ENCODE measurements around the gene CORO2B.

The CORO2B gene

DNA sequence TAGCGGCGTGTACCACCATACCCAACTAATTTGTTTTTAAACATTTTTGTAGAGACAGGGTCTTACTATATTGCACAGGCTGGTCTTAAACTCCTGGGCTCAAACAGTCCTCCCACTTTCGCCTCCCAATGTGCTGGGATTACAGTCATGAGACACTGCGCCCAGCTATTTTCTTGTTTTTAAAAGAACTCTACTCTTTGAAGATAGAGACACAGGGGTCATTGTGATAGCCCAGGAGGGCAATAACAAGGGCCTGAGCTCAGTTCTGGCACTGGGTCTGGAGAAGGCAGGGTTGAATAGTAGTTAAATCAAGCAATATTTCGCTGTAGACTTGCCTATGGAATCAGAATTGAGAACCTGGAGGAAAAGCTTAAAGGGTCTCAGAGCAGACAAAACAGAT lies 143.1 kb downstream of the CORO2B start:
- H3K4me3 ChIP-seq (ENCODE audit: low read length) = no peak overlapping the region
- TF ChIP-seq ZNF274 (IDR thresholded peaks at IDR 0.05; ENCODE audit: low read depth, low read length) = no peak

GRCh38 chr15:68725736-68726135 lies 146.9 kb downstream of the CORO2B start:
- no peak for TF ChIP-seq ZNF274 (IDR thresholded peaks at IDR 0.05; ENCODE audit: low read depth, low read length)
- no peak overlapping the region for H3K4me3 ChIP-seq (ENCODE audit: low read length)

DNA sequence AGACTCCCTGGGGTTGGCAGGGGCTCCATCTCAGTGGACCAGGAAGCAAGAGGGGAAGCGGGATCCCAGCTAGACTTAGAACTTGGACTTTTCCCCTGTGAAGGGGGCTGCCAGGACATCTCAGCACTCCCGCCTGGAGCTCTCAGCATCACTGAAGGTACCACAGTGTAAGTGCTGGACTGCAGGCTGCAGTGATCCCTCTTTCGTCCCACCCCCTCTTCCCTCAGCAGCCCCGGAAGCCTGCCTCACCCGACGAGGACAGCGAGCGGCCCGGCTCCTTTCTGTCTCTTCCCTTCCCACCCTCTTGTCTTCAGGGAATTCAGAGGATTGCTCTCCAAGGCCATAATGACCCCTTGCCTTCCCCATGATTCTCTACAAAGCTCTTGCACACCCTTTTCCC lies 147.5 kb downstream of the CORO2B start:
- no peak overlapping the region for H3K4me3 ChIP-seq (ENCODE audit: low read length)

GRCh38 chr15:68729789-68730411 lies 151.1 kb downstream of the CORO2B start:
- no peak for TF ChIP-seq ZNF274 (IDR thresholded peaks at IDR 0.05; ENCODE audit: low read depth, low read length)

More for the DNA sequence above, 147.5 kb downstream of the CORO2B start:
- TF ChIP-seq ZNF274 (IDR thresholded peaks at IDR 0.05; ENCODE audit: low read depth, low read length) = no peak

GRCh38 chr15:68730471-68730919 lies 151.7 kb downstream of the CORO2B start:
- no peak overlapping the region for H3K4me3 ChIP-seq (ENCODE audit: low read length)
- TF ChIP-seq ZNF274 (IDR thresholded peaks at IDR 0.05; ENCODE audit: low read depth, low read length) = no peak

More at GRCh38 chr15:68729789-68730411, 151.1 kb downstream of the CORO2B start:
- no peak overlapping the region for H3K4me3 ChIP-seq (ENCODE audit: low read length)

DNA sequence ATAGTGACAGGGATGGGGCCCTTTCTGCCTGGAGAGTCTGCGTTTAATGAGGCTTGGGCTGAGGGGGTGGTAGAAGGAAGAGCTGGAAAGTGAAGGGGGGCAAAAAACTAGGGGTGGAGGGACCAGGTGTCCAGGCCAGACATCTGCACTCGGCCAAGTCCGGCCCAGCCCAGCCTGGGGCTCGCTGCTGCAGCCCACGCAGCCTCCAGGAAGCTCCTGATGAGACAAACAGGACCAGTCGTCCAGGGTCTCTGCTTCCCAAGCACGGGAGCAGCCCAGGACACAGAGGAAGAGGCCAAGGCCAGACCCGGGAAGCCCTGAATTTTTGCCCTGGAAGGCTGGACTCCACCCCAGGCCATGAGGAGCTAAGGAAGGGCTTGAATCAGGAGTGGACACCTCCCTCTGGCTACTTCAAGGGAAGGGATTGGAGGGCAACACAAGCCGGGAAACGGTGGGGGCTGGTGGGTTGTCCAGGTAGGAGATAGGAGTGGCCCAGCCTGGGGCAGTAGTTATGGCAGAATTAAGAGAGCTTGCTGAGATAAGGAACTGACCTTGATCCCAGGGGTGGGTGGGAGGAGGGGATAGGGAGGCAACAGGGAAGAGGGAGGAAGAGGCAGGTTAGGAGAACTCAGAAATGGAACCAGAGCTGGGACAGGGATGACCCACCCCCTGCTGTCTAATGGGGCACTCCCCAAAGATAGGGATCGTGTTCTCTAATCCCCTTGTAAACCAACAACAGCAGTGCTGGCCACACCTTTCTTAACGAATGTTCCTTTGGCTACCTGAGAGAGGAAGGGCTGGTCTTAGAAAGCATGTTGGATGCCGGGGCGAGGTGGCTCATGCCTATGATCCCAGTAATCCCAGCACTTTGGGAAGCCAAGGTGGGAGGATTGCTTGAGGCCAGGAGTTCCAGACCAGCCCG lies 152.4 kb downstream of the CORO2B start:
- TF ChIP-seq ZNF274 (IDR thresholded peaks at IDR 0.05; ENCODE audit: low read depth, low read length) = no peak
- H3K4me3 ChIP-seq (ENCODE audit: low read length) = no peak overlapping the region

DNA sequence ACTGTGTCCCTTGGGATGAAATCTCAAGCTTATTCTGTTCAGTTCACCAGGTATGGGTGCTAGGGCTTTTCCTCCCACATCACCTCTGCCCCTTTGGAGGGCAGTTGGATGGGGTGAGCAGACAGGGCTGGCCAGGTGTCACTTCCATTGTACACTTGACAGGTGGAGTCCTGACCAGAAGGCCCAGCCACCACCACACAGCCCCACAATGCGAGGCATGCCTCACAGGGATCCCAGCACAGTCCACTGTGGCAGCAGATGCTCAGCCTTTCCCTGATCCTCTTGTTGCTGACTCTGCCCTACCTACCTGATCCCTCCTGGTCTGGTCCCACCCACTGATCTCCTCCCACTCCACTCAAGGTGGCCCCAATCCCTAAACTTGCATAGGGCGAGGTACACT lies 153.7 kb downstream of the CORO2B start:
- no peak for TF ChIP-seq ZNF274 (IDR thresholded peaks at IDR 0.05; ENCODE audit: low read depth, low read length)
- no peak overlapping the region for H3K4me3 ChIP-seq (ENCODE audit: low read length)

GRCh38 chr15:68733666-68734065 lies 154.9 kb downstream of the CORO2B start:
- no peak for TF ChIP-seq ZNF274 (IDR thresholded peaks at IDR 0.05; ENCODE audit: low read depth, low read length)
- H3K4me3 ChIP-seq (ENCODE audit: low read length) = no peak overlapping the region

- no peak for TF ChIP-seq ZNF274 (IDR thresholded peaks at IDR 0.05; ENCODE audit: low read depth, low read length)
- no peak overlapping the region for H3K4me3 ChIP-seq (ENCODE audit: low read length)
Measured at GRCh38 chr15:68734352-68734751, 155.6 kb downstream of the CORO2B start.

GRCh38 chr15:68734881-68735280 lies 156.1 kb downstream of the CORO2B start:
- no peak for TF ChIP-seq ZNF274 (IDR thresholded peaks at IDR 0.05; ENCODE audit: low read depth, low read length)
- H3K4me3 ChIP-seq (ENCODE audit: low read length) = no peak overlapping the region

GRCh38 chr15:68735610-68736009 lies 156.8 kb downstream of the CORO2B start:
- H3K4me3 ChIP-seq (ENCODE audit: low read length) = no peak overlapping the region
- TF ChIP-seq ZNF274 (IDR thresholded peaks at IDR 0.05; ENCODE audit: low read depth, low read length) = no peak

- TF ChIP-seq ZNF274 (IDR thresholded peaks at IDR 0.05; ENCODE audit: low read depth, low read length) = no peak
- no peak overlapping the region for H3K4me3 ChIP-seq (ENCODE audit: low read length)
Measured at GRCh38 chr15:68739390-68740080, 160.7 kb downstream of the CORO2B start.

DNA sequence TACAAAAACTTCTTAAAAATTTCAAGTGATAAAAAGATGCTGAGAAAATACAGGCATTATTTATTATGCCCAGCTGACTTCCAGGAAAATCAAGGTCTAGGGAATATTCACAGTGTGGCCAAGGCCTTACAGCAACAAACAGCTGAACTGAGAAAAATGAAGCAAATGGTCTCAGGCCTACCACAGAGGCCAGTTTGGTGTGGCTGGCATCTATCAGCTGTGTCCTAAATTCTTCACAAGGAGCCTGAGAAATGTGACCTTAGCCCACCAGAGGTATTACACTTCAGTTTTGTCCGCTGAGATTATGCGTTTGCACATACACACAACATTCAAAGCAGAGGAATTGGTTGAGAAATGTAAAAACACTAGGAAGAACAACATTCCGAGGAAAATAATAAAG lies 164.5 kb downstream of the CORO2B start:
- H3K4me3 ChIP-seq (ENCODE audit: low read length) = no peak overlapping the region
- TF ChIP-seq ZNF274 (IDR thresholded peaks at IDR 0.05; ENCODE audit: low read depth, low read length) = no peak

DNA sequence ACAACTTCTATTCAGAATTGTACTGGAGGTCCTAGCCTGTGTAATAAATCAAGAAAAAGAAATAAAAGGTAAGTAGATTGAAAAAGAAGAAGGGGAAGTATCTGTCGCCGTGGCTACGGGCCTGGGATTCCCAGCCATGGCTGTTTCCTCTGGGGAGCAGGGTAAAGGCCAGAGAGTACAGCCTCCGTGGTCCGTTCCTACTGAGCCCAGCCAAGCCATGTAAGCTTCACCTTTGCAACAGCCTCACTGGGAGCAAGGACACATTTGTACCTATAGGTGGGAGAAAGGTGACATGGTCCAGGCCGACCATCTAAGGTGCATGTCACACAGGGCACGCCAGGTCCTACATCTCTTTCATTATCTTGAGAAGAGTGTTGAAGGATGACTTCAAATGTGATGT lies 170.6 kb downstream of the CORO2B start:
- TF ChIP-seq ZNF274 (IDR thresholded peaks at IDR 0.05; ENCODE audit: low read depth, low read length) = no peak
- no peak overlapping the region for H3K4me3 ChIP-seq (ENCODE audit: low read length)
